ENCODE results near the gene AS3MT.

The AS3MT gene

GRCh38 chr10:102865620-102866019 lies 3.6 kb upstream of the AS3MT start:
- no peak for ATAC-seq (ENCODE audit: insufficient read depth, low read depth)
- H3K9me3 ChIP-seq (ENCODE audit: insufficient read depth, low read length, severe bottlenecking), result no peaks in the 10 kb centered on the region
- no peaks in the 10 kb centered on the region for H3K4me1 ChIP-seq (ENCODE audit: insufficient read depth, low read length)
- no peak overlapping the region for H3K4me2 ChIP-seq (ENCODE audit: insufficient read depth, low read length)
- peaks cover 12% of the 10 kb centered on the region; the same call in 1 of the 2 replicates for H3K36me3 ChIP-seq (ENCODE audit: insufficient read depth, low read length)
- H3K27me3 ChIP-seq (ENCODE audit: insufficient read depth, low read length, poor library complexity), result no peaks in the 10 kb centered on the region
- H4K20me1 ChIP-seq (ENCODE audit: insufficient read depth, low read length), result no peaks in the 10 kb centered on the region
- TF ChIP-seq CTCF (IDR thresholded peaks at IDR 0.05; ENCODE audit: borderline replicate concordance, extremely low read depth, low read length, poor library complexity, severe bottlenecking), result no peak
- DNase-seq, result no peak
- no peak overlapping the region for H3K4me3 ChIP-seq (ENCODE audit: low read depth in 1 of 2, low read length in 2 of 2)
- no peak overlapping the region for H2AFZ ChIP-seq (ENCODE audit: low read depth, low read length)
- H3K9ac ChIP-seq (ENCODE audit: low read depth, low read length), result no peak overlapping the region
- H3K27ac ChIP-seq (ENCODE audit: low read length), result no peak overlapping the region
- H3K79me2 ChIP-seq (ENCODE audit: insufficient read depth, low read length), result no peaks in the 10 kb centered on the region

GRCh38 chr10:102868911-102869257 lies 386 bp upstream of the AS3MT start:
- Histone ChIP-seq H4K20me1 (ENCODE audit: insufficient read depth, low read length) (no peaks in the 10 kb centered on the region), H3K4me3 (ENCODE audit: low read depth in 1 of 2, low read length in 2 of 2) (no peak overlapping the region), H3K27me3 (ENCODE audit: insufficient read depth, low read length, poor library complexity) (no peaks in the 10 kb centered on the region), H3K79me2 (ENCODE audit: insufficient read depth, low read length) (no peaks in the 10 kb centered on the region), H3K9me3 (ENCODE audit: insufficient read depth, low read length, severe bottlenecking) (no peaks in the 10 kb centered on the region), H2AFZ (ENCODE audit: low read depth, low read length) (no peak overlapping the region), H3K9ac (ENCODE audit: low read depth, low read length) (no peak overlapping the region), H3K4me1 (ENCODE audit: insufficient read depth, low read length) (no peaks in the 10 kb centered on the region), H3K36me3 (ENCODE audit: insufficient read depth, low read length) (no peaks in the 10 kb centered on the region), H3K4me2 (ENCODE audit: insufficient read depth, low read length) (no peak overlapping the region), H3K27ac (ENCODE audit: low read length) (no peak overlapping the region)
- TF ChIP-seq CTCF (IDR thresholded peaks at IDR 0.05; ENCODE audit: borderline replicate concordance, extremely low read depth, low read length, poor library complexity, severe bottlenecking) (no peak), EZH2 (IDR thresholded peaks at IDR 0.05; ENCODE audit: borderline replicate concordance, low read depth, low read length, severe bottlenecking) (no peak)
- DNase-seq (no peak), ATAC-seq (ENCODE audit: insufficient read depth, low read depth) (no peak)

GRCh38 chr10:102870221-102870620 lies 951 bp downstream of the AS3MT start:
- Histone ChIP-seq H3K4me3 (ENCODE audit: low read depth in 1 of 2, low read length in 2 of 2) (no peak overlapping the region), H2AFZ (ENCODE audit: low read depth, low read length) (no peak overlapping the region), H4K20me1 (ENCODE audit: insufficient read depth, low read length) (no peaks in the 10 kb centered on the region), H3K9me3 (ENCODE audit: insufficient read depth, low read length, severe bottlenecking) (no peaks in the 10 kb centered on the region), H3K27ac (ENCODE audit: low read length) (no peak overlapping the region), H3K4me1 (ENCODE audit: insufficient read depth, low read length) (no peaks in the 10 kb centered on the region), H3K36me3 (ENCODE audit: insufficient read depth, low read length) (no peaks in the 10 kb centered on the region), H3K27me3 (ENCODE audit: insufficient read depth, low read length, poor library complexity) (no peaks in the 10 kb centered on the region), H3K4me2 (ENCODE audit: insufficient read depth, low read length) (no peak overlapping the region), H3K79me2 (ENCODE audit: insufficient read depth, low read length) (no peaks in the 10 kb centered on the region), H3K9ac (ENCODE audit: low read depth, low read length) (no peak overlapping the region)
- ATAC-seq (ENCODE audit: insufficient read depth, low read depth) (no peak), DNase-seq (no peak)
- TF ChIP-seq CTCF (IDR thresholded peaks at IDR 0.05; ENCODE audit: borderline replicate concordance, extremely low read depth, low read length, poor library complexity, severe bottlenecking) (no peak), EZH2 (IDR thresholded peaks at IDR 0.05; ENCODE audit: borderline replicate concordance, low read depth, low read length, severe bottlenecking) (no peak)

GRCh38 chr10:102872163-102872562 lies 2.9 kb downstream of the AS3MT start:
- Histone ChIP-seq H4K20me1 (ENCODE audit: insufficient read depth, low read length) (no peaks in the 10 kb centered on the region), H3K4me3 (ENCODE audit: low read depth in 1 of 2, low read length in 2 of 2) (no peak overlapping the region), H3K4me2 (ENCODE audit: insufficient read depth, low read length) (no peak overlapping the region), H3K36me3 (ENCODE audit: insufficient read depth, low read length) (no peaks in the 10 kb centered on the region), H3K27me3 (ENCODE audit: insufficient read depth, low read length, poor library complexity) (no peaks in the 10 kb centered on the region), H3K27ac (ENCODE audit: low read length) (no peak overlapping the region), H3K9ac (ENCODE audit: low read depth, low read length) (no peak overlapping the region), H3K4me1 (ENCODE audit: insufficient read depth, low read length) (no peaks in the 10 kb centered on the region), H2AFZ (ENCODE audit: low read depth, low read length) (no peak overlapping the region), H3K9me3 (ENCODE audit: insufficient read depth, low read length, severe bottlenecking) (no peaks in the 10 kb centered on the region), H3K79me2 (ENCODE audit: insufficient read depth, low read length) (no peaks in the 10 kb centered on the region)
- ATAC-seq (ENCODE audit: insufficient read depth, low read depth) (no peak), DNase-seq (no peak)
- TF ChIP-seq EZH2 (IDR thresholded peaks at IDR 0.05; ENCODE audit: borderline replicate concordance, low read depth, low read length, severe bottlenecking), result no peak
